Glutamatergic neuron (in vitro differentiated cells): ENCODE measurements around the gene HGS. TPM values are rescaled to one million over a fixed set of nuclear protein-coding genes. Genes with fewer than 3 reads are reported as not detected.

Experiments used
- DNase-seq: peaks from one replicate; pipeline ENCODE4 v3.0.0; 2022
- H3K27ac Mint-ChIP-seq: one replicate; pipeline ENCODE4 v1.8.0; 2020; ENCODE audit warnings: mild to moderate bottlenecking, mixed read lengths, inconsistent platforms; ENCODE audit not compliant: unreplicated experiment
- H3K27me3 Mint-ChIP-seq: one replicate; pipeline ENCODE4 v1.8.0; 2020; ENCODE audit warnings: mild to moderate bottlenecking, moderate library complexity, mixed read lengths, inconsistent platforms; ENCODE audit not compliant: unreplicated experiment
- H3K36me3 Mint-ChIP-seq: one replicate; pipeline ENCODE4 v1.8.0; 2020; ENCODE audit warnings: mild to moderate bottlenecking, mixed read lengths, inconsistent platforms; ENCODE audit not compliant: unreplicated experiment
- H3K4me1 Mint-ChIP-seq: one replicate; pipeline ENCODE4 v1.8.0; 2020; ENCODE audit warnings: mild to moderate bottlenecking, low read depth, mixed read lengths, inconsistent platforms; ENCODE audit not compliant: unreplicated experiment
- H3K4me3 Mint-ChIP-seq: one replicate; pipeline ENCODE4 v1.8.0; 2020; ENCODE audit warnings: mild to moderate bottlenecking, mixed read lengths, inconsistent platforms; ENCODE audit not compliant: unreplicated experiment
- H3K9me3 Mint-ChIP-seq: one replicate; pipeline ENCODE4 v1.8.0; 2020; ENCODE audit warnings: mild to moderate bottlenecking, moderate library complexity, mixed read lengths, inconsistent platforms; ENCODE audit not compliant: unreplicated experiment
- CTCF ChIP-seq: fragments of 200-600 bp; sonication (generic); IDR thresholded peaks from one replicate; pipeline ENCODE4 v1.5.0; 2021; ENCODE audit not compliant: partially characterized antibody, unreplicated experiment
- total RNA-seq: library from RNA; stranded (reverse); fragmentation: NEBNext Ultra II Directional; extraction: Animal tissue kit (Norgen Biotek cat#: 25700); gene quantifications from one replicate; pipeline ENCODE4 v1.2.1, GENCODE V29; 2021; ENCODE audit not compliant: unreplicated experiment

Gene HGS
- total RNA-seq, 1 donor from 2014 or later: 167 TPM

DNA sequence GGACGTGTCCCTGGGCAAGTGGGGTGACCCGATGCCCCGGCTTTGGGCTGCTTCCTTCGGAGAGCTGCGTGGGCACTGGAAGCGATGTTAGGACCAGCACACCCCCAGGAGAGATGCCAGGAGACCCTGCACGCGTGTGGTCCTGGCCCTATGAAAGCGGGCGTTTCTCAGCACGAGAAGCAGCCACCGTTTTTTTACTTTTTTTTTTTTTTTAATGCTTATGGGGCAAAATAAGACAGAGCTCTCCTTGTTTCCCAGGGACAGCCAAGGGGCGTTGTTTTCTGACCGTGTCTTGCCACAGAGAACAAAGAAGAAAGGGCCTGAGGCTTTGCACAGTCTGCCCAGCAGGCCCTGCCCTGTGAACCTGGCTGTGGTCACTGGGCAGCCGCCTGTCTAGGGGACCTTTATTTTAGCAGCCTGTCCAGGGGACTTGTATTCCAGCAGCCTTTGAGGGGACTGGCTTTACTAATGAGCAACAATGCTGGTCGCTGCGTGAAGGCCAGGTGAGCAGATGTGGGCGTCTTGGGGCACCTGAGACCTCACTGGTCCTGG lies 29.3 kb downstream of the HGS start:
- peaks cover 10% of the 10 kb centered on the region for H3K27me3 Mint-ChIP-seq
- no peak for DNase-seq
- H3K36me3 Mint-ChIP-seq: no peaks in the 10 kb centered on the region
- H3K4me3 Mint-ChIP-seq: peak overlapping the region; percentile 95
- H3K27ac Mint-ChIP-seq: peak overlapping the region; percentile 98
- TF ChIP-seq CTCF: no peak
- peaks cover 10% of the 10 kb centered on the region for H3K4me1 Mint-ChIP-seq
- H3K9me3 Mint-ChIP-seq: peaks cover 7% of the 10 kb centered on the region

DNA sequence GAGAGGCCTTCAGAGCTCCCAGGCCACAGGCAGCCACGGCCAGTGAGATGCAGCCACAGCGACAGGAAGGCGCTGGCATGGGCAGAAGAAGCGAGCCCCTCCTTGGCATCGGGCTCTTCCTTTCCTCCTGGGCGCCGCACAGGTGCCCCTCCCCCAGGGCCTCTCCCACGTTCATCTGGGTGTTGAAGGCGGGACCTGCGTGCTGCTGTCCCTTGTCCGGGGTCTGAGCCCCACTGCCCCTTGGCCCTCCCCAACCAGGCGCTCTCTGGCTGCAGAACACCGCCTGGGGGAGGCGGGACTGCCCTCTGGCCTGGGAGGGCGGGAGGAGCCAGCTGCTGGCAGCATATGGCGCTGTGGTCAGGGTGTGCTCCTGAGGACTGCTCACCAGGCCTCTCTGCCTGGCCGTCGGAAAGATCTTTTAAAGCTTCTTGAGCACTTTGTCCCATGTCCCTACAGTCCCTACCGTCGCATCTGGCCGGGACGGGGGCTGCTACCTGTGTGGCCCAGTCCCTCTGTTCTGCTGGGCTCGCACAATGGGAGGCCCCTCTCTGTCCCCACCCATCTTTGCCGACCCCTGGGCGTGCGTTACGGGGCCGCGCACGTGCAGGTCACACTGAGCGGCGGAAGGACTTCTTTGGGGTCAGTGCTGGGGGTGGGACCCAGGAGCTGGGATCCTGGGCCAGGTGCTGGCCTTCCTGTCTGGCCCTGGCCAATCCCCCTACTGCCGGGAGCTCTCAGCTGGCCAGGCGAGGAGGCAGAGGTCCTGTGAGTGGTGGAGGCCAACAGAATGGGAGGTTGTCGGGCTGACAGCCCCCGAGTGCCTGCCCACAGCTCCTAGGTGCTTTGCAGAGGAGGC lies 30.0 kb downstream of the HGS start:
- TF ChIP-seq CTCF: no peak
- Mint-ChIP-seq H3K4me3 (peak overlapping the region; percentile 95), H3K36me3 (no peaks in the 10 kb centered on the region), H3K4me1 (peaks cover 10% of the 10 kb centered on the region), H3K9me3 (peaks cover 7% of the 10 kb centered on the region), H3K27ac (peak overlapping the region; percentile 98), H3K27me3 (peaks cover 10% of the 10 kb centered on the region)
- peak; percentile 78 for DNase-seq

DNA sequence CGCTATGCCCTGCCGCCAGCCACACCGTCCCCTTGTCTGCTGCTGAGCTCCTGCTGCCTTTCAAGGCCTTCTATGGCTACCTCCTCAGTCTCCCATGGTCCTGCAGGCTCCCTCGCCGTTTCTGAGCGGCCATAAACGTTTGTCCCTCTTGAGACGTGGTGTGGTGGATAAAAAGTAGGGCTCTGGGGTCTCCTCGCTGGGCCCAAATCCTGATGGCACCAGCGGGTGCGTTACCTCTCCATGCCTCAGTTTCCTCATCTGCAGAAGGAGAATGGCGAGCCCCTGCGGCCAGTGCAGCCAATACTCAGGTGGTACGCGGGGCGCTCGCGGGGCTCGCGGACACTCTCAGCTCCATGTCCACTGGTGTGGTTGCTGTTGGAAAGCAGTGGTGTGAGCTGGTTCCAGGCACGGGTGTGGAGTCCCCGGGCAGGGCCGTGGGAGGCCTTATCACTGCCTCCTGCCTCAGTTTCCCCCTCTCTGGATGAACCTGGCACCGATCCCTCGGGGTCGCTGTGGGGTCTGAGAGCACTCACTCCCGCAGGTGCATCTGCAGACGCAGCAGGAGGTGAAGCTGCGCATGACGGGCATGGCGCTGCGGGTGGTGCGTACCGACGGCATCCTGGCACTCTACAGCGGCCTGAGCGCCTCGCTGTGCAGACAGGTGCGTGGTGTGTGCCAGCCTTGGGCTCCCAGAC lies 30.7 kb downstream of the HGS start:
- Mint-ChIP-seq H3K4me1 (peaks cover 10% of the 10 kb centered on the region), H3K36me3 (no peaks in the 10 kb centered on the region), H3K27ac (peak overlapping the region; percentile 98), H3K27me3 (peaks cover 10% of the 10 kb centered on the region), H3K4me3 (peak overlapping the region; percentile 64), H3K9me3 (peaks cover 7% of the 10 kb centered on the region)
- TF ChIP-seq CTCF: no peak
- DNase-seq: no peak

DNA sequence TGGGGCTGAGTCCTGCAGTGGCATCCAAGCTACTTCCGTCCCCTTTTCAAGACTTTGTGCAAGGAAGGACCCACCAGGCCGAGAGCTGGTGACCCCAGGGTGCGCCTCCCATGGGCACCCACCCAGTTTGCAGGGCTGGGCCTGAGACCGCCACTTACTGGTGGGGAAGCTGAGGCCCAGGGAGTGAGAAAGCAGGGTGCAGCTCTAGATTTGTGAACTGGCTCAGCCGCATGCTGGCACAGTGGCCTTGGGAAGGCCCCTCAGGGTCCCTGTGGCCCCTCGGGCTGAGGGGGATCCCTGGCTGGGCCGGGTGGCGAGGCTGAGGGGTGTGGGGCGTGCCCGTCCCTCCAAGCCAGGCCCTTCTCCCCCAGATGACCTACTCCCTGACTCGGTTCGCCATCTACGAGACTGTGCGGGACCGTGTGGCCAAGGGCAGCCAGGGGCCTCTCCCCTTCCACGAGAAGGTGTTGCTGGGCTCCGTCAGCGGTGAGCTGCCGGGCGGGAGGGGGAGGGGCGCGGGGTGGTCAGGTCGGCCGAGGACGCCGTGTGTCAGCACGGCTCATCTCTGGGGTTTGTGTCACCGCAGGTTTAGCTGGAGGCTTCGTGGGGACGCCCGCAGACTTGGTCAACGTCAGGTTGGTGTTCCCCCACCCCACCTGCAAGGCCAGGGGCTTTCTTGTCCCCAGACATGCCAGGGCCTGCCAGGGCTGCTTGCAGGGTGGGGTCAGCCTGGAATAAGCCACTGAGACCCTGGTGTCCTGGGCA lies 31.5 kb downstream of the HGS start:
- H3K27me3 Mint-ChIP-seq: peaks cover 10% of the 10 kb centered on the region
- no peak for DNase-seq
- peaks cover 4% of the 10 kb centered on the region for H3K9me3 Mint-ChIP-seq
- peak overlapping the region; percentile 52 for H3K27ac Mint-ChIP-seq
- no peak for TF ChIP-seq CTCF
- H3K4me1 Mint-ChIP-seq: peaks cover 7% of the 10 kb centered on the region
- no peak overlapping the region for H3K4me3 Mint-ChIP-seq
- H3K36me3 Mint-ChIP-seq: no peaks in the 10 kb centered on the region
